AG04450 (cell line): ENCODE results near the gene MRPL4. TPM values are rescaled to one million over a fixed set of nuclear protein-coding genes. Genes with fewer than 3 reads are reported as not detected.

ENCODE experiments used
- CTCF ChIA-PET: fragments of 300-600, 350-600 bp; formaldehyde crosslinking; extraction: SDS; loops from one replicate; lab custom pipeline; 2022; ENCODE audit warnings: antibody characterized with exemption, inconsistent platforms; lab: Charles Lee
- POLR2A ChIA-PET: fragments of 350-600 bp; formaldehyde crosslinking; extraction: SDS; loops from one replicate; lab custom pipeline; 2021; ENCODE audit warnings: antibody characterized with exemption, inconsistent platforms; lab: Yijun Ruan, JAX
- DNase-seq: peaks from one replicate; pipeline ENCODE4 v3.0.0-alpha.2; 2011; ENCODE audit warnings: low read depth, low spot score
- H3K27ac ChIP-seq: one replicate; pipeline ENCODE4 v1.5.1; 2012; ENCODE audit warnings: low read depth, low read length, control low read depth
- H3K27me3 ChIP-seq: one replicate; pipeline ENCODE4 v1.6.0; 2012; ENCODE audit warnings: low read length; ENCODE audit not compliant: control insufficient read depth, insufficient read depth
- H3K4me3 ChIP-seq: 2 replicates; pipeline ENCODE4 v1.5.1; 2011; ENCODE audit warnings: mild to moderate bottlenecking, low read depth, low read length, control low read depth
- H3K9me3 ChIP-seq: 2 replicates; pipeline ENCODE4 v1.5.1; 2012; ENCODE audit warnings: low read length; ENCODE audit not compliant: control insufficient read depth, insufficient read depth
- CTCF ChIP-seq: IDR thresholded peaks from 2 replicates; pipeline ENCODE4 v1.5.1; 2011; ENCODE audit warnings: low read depth, low read length, control low read depth, inconsistent platforms
- polyA plus RNA-seq: library from polyadenylated mRNA; depleted of rRNA; stranded (reverse); fragments of >200 nt; gene quantifications from 2 replicates; pipeline ENCODE4 v1.2.3, GENCODE V29; 2011

Gene MRPL4
- polyA plus RNA-seq, 1 experiment = 28.5 TPM

DNA sequence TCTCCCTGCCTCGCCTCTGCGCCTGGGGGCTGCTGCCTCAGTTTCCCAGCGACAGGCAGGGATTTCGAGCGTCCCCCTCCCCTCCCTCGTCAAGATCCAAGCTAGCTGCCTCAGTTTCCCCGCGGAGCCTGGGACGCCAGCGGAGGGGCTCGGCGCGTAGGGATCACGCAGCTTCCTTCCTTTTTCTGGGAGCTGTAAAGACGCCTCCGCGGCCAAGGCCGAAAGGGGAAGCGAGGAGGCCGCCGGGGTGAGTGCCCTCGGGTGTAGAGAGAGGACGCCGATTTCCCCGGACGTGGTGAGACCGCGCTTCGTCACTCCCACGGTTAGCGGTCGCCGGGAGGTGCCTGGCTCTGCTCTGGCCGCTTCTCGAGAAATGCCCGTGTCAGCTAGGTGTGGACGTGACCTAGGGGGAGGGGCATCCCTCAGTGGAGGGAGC is 18.2 kb downstream of the MRPL4 start:
- H3K27me3 ChIP-seq = no peaks in the 10 kb centered on the region
- H3K4me3 ChIP-seq = peak overlapping the region; percentile 63
- TF ChIP-seq CTCF = no peak
- POLR2A ChIA-PET = interaction anchor here (1.0 to 3.3 kb wide), 5 partner anchors 16 to 35 kb away, joined by 4 to 17 read pairs (median 11); partner anchors contain the start of genes ICAM4 and ICAM5
- DNase-seq = no peak
- CTCF ChIA-PET = interaction anchor here (1.0 to 5.9 kb wide), 6 partner anchors 10 to 131 kb away, joined by 4 to 85 read pairs (median 18); no protein-coding TSS in a partner anchor
- H3K27ac ChIP-seq = peak overlapping the region; percentile 39
- H3K9me3 ChIP-seq = no peaks in the 10 kb centered on the region; the same call in 1 of the 2 replicates

GRCh38 chr19:10270616-10271394 is 18.8 kb downstream of the MRPL4 start, which contains the start of gene ICAM1:
ICAM1 (plus strand) TSS chr19:10271120; CDS start chr19:10271160, 40 bp downstream.
- CTCF ChIA-PET = interaction anchor here (1.5 to 5.9 kb wide), 5 partner anchors 11 to 121 kb away, joined by 5 to 85 read pairs (median 30); partner anchors contain the start of gene RAVER1

DNA sequence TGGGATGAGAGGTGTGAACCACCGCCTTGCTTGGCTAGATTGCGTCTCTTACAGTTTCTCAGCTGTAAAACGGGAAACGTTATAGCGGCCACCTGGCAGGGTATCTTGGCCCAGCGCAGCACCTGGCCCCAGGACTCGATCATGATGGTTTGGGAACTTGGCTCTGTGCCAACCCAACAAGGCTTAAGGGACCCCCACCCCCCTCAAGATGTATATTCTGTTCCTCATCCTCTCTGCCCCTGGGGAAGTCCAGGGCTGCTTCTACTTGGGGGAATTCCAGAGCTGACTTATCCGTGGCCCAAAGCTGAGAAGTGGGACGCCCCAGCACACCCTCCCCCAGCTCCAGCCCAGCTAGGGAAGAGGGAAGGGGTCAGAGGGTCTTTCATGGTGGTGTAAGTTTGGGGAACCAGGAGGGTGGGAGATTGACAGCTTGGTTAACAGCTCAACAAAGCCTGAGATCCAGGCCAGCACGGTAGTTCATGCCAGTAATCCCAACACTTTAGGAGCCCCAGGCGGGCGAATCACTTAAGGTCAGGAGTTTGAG is 19.6 kb downstream of the MRPL4 start:
- CTCF ChIA-PET = interaction anchor here (1.5 to 5.9 kb wide), 5 partner anchors 12 to 120 kb away, joined by 5 to 85 read pairs (median 30); partner anchors contain the start of gene RAVER1
- DNase-seq = no peak
- no peak for TF ChIP-seq CTCF
- Histone ChIP-seq H3K9me3 (no peaks in the 10 kb centered on the region; the same call in 1 of the 2 replicates), H3K27ac (no peak overlapping the region), H3K27me3 (no peaks in the 10 kb centered on the region), H3K4me3 (peak overlapping the region; percentile 63)
- POLR2A ChIA-PET = interaction anchor here (0.8 to 3.3 kb wide), 8 partner anchors 13 to 119 kb away, joined by 3 to 17 read pairs (median 5); partner anchors contain the start of genes ICAM4, ICAM5 and RAVER1

More at GRCh38 chr19:10270616-10271394, 18.8 kb downstream of the MRPL4 start, which contains the start of gene ICAM1:
- Histone ChIP-seq H3K9me3 (no peaks in the 10 kb centered on the region; the same call in 1 of the 2 replicates), H3K27me3 (no peaks in the 10 kb centered on the region), H3K4me3 (peak within 1 kb of the TSS; percentile 63), H3K27ac (peak within 1 kb of the TSS; percentile 39)
- no peak for TF ChIP-seq CTCF
- POLR2A ChIA-PET = interaction anchor here (0.7 to 3.3 kb wide), 9 partner anchors 9 to 120 kb away, joined by 3 to 17 read pairs (median 5); partner anchors contain the start of genes ICAM4, ICAM5 and TYK2
- no peak for DNase-seq

GRCh38 chr19:10274589-10274988 is 22.6 kb downstream of the MRPL4 start:
- TF ChIP-seq CTCF = no peak
- POLR2A ChIA-PET = interaction anchor here (1.2 kb wide), 1 partner anchor 114 kb away, joined by 3 read pairs; no protein-coding TSS in a partner anchor

More at GRCh38 chr19:10274589-10274988, 22.6 kb downstream of the MRPL4 start:
- Histone ChIP-seq H3K9me3 (no peaks in the 10 kb centered on the region; the same call in 1 of the 2 replicates), H3K27me3 (no peaks in the 10 kb centered on the region), H3K4me3 (no peak overlapping the region), H3K27ac (peak overlapping the region; percentile 11)
- no peak for DNase-seq
- CTCF ChIA-PET = no interaction called here
